K562 (cell line): ENCODE data around the gene MTFR2.

Source experiments
- CTCF ChIP-seq, 3 experiments: IDR thresholded peaks in 2 of 3; conservative IDR thresholded peaks in 1 of 3; 2 replicates each; pipeline ENCODE4 v1.5.1; 2011 to 2012; ENCODE audit warnings: low read length in 3 of 3, mild to moderate bottlenecking in 3 of 3, control low read depth in 2 of 3, improper control_type of control experiment in 1 of 3, inconsistent platforms in 1 of 3, low read depth in 1 of 3, mixed read lengths in 1 of 3, moderate library complexity in 1 of 3; ENCODE audit not compliant: insufficient read depth in 2 of 3
- ELF4 ChIP-seq: fragments of 450-650 bp; formaldehyde crosslinking; IDR thresholded peaks from 2 replicates; pipeline ENCODE4 v1.4.0; 2022; ENCODE audit warnings: missing genetic modification characterization
- EZH2 ChIP-seq: IDR thresholded peaks from 2 replicates; pipeline ENCODE4 v1.6.1; 2012; ENCODE audit warnings: low read depth, mild to moderate bottlenecking, inconsistent platforms, low read length, borderline replicate concordance
- FOXM1 ChIP-seq, 2 experiments: fragments of 450-650 bp in 1 of 2; sonication (generic) in 1 of 2; formaldehyde crosslinking in 1 of 2; IDR thresholded peaks; 2 replicates each; pipeline versions ENCODE4 v1.6.1 to v1.9.0; 2017 to 2022; ENCODE audit warnings: low read depth in 2 of 2, mild to moderate bottlenecking in 2 of 2, missing genetic modification reagents in 1 of 2, moderate library complexity in 1 of 2
- NFE2 ChIP-seq: IDR thresholded peaks from 2 replicates; pipeline ENCODE4 v1.6.1; 2014; ENCODE audit warnings: antibody characterized with exemption, low read depth
- NKRF ChIP-seq: fragments of 450-650 bp; IDR thresholded peaks from 2 replicates; pipeline ENCODE4 v1.6.1; 2016; ENCODE audit warnings: borderline replicate concordance
- PKNOX1 ChIP-seq: fragments of 450-650 bp; IDR thresholded peaks from 2 replicates; pipeline ENCODE4 v1.6.1; 2016
- RAD21 ChIP-seq, 2 experiments: fragments of 250-450 bp in 1 of 2; fragments of 450-650 bp in 1 of 2; sonication (Bioruptor Pico) in 1 of 2; formaldehyde crosslinking in 1 of 2; IDR thresholded peaks in 1 of 2; conservative IDR thresholded peaks in 1 of 2; 2 replicates each; pipeline versions ENCODE4 v1.4.0 to v1.8.0; 2020 to 2022; ENCODE audit warnings: mild to moderate bottlenecking in 2 of 2, moderate library complexity in 1 of 2

GRCh38 chr6:136289579-136290409, 39.7 kb upstream of the MTFR2 start, which contains the start of gene BCLAF1:
- TF ChIP-seq NKRF (peak; percentile 71), FOXM1 (IDR thresholded peaks at IDR 0.05; ENCODE audit: low read depth) (no peak; the same call in 1 of the 2 replicates), FOXM1 (CRISPR knock-in tag; IDR thresholded peaks at IDR 0.05; ENCODE audit: low read depth) (peak; percentile 90; the same call in 1 of the 2 replicates), NFE2 (no peak), EZH2 (no peak), PKNOX1 (peak; percentile 82), CTCF (IDR thresholded peaks at IDR 0.05 in 2 of 3, conservative IDR thresholded peaks at IDR 0.05 in 1 of 3; ENCODE audit: insufficient read depth in 2 of 3, low read depth in 1 of 3, low read length in 3 of 3) (no peak), ELF4 (CRISPR knock-in tag) (peak; percentile 90), RAD21 (CRISPR knock-in tag; conservative IDR thresholded peaks at IDR 0.05 in 1 of 2, IDR thresholded peaks at IDR 0.05 in 1 of 2) (peak in 1 of 2 experiments; percentile 30; a peak in 1 of 4 replicates)
